Raji (cell line): Measurements from ENCODE around the gene SETD5.

ENCODE experiments used
- POLR2A ChIP-seq: IDR thresholded peaks from 2 replicates; pipeline ENCODE4 v1.6.1; 2011; ENCODE audit warnings: low read depth, low read length, control low read depth; ENCODE audit not compliant: insufficient read depth

SETD5 gene

GRCh38 chr3:9385187-9386077 lies 12.0 kb upstream of the SETD5 start:
- TF ChIP-seq POLR2A: no peak

- TF ChIP-seq POLR2A: no peak
These were observed 11.3 kb upstream of the SETD5 start for GRCh38 chr3:9386078-9386459.

GRCh38 chr3:9386501-9387321 lies 10.7 kb upstream of the SETD5 start:
- TF ChIP-seq POLR2A: no peak

- no peak for TF ChIP-seq POLR2A
These were observed 10.1 kb upstream of the SETD5 start for GRCh38 chr3:9387322-9387655.

- no peak for TF ChIP-seq POLR2A
These were observed 9.3 kb upstream of the SETD5 start for GRCh38 chr3:9388142-9388541.

GRCh38 chr3:9388562-9389272 lies 8.7 kb upstream of the SETD5 start:
- no peak for TF ChIP-seq POLR2A

GRCh38 chr3:9390265-9390888 lies 7.0 kb upstream of the SETD5 start:
- TF ChIP-seq POLR2A: no peak

- TF ChIP-seq POLR2A: no peak
These were observed 5.4 kb upstream of the SETD5 start for GRCh38 chr3:9392041-9392440.

GRCh38 chr3:9395570-9396300 lies 1.7 kb upstream of the SETD5 start:
- TF ChIP-seq POLR2A: no peak

GRCh38 chr3:9396301-9396631 lies 1.1 kb upstream of the SETD5 start:
- no peak; the same call in 1 of the 2 replicates for TF ChIP-seq POLR2A

- peak; percentile 72; the same call in 1 of the 2 replicates for TF ChIP-seq POLR2A
These were observed 633 bp upstream of the SETD5 start for GRCh38 chr3:9396632-9397331.

- peak; percentile 10; the same call in 1 of the 2 replicates for TF ChIP-seq POLR2A
These were observed 688 bp downstream of the SETD5 start for GRCh38 chr3:9397906-9398699.

GRCh38 chr3:9398700-9399336 lies 1.4 kb downstream of the SETD5 start:
- TF ChIP-seq POLR2A: 0 out of 2 replicates have a peak, but pooled peaks have one; percentile 2
